Activated CD8-positive, alpha-beta memory T cell treated with anti-CD3 and anti-CD28 coated beads for 1 hour (primary cell): ENCODE results near the gene SYNE1.

Source experiments
- DNase-seq, 2 donors: peaks; one replicate each; pipeline ENCODE4 v3.0.0-alpha.2; 2020; ENCODE audit warnings: low read depth in 1 of 2; ENCODE audit errors: extremely low read depth in 1 of 2

The SYNE1 gene

DNA sequence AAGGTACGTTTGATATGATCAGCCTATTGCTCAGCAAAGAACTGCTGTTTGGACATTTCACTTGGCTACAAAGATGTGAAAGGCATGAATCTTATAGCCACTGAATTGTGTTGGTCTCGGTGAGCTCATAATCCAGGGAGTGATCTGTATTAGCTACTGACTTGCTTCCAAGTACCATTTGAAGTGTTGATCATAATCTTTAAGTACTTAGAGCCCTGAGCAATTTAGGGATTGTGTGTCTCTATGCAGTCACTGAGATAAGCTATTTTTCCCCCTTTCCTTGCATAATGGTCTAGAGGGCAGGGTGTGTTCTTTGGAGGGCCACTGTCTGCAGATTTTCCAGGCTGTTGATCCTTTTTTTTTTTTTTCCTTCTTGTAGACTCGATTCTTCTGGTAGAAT is 436.0 kb downstream of the SYNE1 start:
- DNase-seq = no peak

GRCh38 chr6:152195896-152196295 is 441.3 kb downstream of the SYNE1 start:
- no peak for DNase-seq

DNA sequence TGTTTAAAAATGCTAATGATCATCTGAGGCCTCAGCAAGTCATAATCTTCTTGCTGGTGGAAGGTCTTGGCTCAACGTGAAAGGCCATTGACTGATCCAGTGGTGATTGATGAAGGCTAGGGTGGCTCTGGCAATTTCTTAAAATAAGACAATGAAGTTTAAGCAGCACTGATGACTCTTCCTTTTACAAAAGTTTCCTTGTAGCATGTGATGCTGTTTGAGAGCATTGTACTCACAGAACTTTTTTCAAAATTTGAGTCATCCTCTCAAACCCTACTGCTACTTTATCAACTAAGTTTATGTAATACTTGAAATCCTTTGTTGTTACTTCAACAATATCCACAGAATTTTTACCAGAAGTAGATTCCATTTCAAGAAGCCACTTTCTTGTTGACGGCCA is 447.4 kb downstream of the SYNE1 start:
- DNase-seq = no peak

DNA sequence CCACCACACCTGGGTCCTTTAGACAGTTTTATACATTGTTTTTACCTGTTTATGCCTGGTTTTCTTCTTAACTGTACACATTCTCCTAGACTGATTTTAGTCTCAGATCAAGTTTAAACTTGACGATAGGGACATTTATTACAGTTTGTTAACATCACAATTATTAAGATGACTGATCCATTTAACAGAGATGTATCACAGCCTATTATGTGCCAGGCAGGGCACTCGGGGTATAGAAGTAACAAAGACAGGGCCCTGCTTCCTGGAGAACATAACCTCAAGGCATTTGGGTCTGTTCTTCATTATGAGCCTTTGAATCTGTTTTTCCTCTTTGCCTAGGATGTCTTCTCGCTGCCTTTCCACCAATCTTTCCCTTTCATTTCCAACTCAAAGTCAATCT is 449.2 kb downstream of the SYNE1 start:
- DNase-seq = no peak

DNA sequence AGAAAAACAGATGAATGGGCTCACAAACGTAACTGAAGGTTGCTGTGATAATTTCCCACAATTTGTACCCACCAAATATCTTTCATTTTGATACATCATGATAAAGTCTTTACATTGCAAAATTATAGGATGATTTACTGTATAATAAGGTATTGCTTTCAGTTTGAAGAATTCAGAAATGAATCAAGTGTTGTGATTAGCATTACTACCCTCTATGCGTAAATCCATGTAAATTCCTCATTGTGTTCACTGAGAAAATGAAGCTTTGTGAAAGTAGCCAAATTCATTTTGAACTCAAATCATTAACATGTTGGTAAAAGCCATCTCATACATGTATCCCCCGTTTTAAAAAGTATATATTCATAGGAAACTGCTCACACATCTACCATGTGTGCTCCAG is 450.3 kb downstream of the SYNE1 start:
- no peak for DNase-seq

DNA sequence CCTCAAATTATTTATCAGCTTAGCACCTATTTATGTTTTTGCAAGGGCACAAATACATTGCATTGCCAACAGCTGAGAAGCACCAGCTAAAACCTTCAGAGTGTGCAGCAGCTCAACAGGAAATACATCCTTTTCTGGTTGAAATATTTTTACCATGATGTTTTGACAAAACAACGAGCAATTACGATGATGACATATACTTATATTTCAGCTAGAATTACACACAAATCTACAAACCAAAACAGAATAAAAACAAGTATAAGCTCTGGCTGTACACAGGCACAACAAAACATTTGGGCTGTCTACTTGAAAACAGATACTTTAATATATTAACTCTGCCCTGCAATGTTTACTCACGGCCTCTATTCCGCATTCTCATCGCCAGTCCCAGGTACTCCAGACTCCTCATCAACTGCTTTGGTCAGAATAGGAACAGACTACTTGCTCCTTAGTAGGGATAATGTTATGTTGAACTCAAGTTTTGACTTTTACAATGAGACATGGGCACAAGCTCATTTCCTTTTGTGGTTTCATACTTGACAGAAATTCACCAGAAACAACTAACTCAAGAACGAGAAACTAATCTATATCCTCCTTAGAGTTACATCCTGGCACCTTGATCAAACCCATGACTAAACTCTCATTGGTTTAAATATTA is 452.1 kb downstream of the SYNE1 start:
- no peak for DNase-seq

DNA sequence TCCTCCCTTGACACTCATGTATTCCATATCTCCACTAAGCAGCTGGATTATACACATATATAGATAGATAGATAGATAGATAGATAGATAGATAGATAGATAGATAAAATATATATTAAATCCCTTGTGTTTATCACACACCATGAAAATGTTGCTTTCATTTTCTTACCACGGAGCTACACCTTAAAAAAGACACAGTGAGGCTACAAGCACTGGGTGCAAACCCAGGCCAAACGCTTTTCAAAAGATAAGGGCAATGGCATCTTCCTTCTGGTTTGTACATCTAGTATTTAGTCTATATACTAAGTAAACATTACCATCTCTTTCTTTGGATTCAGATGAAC is 452.6 kb downstream of the SYNE1 start:
- DNase-seq = no peak

GRCh38 chr6:152180601-152181000 is 456.6 kb downstream of the SYNE1 start:
- DNase-seq = no peak

DNA sequence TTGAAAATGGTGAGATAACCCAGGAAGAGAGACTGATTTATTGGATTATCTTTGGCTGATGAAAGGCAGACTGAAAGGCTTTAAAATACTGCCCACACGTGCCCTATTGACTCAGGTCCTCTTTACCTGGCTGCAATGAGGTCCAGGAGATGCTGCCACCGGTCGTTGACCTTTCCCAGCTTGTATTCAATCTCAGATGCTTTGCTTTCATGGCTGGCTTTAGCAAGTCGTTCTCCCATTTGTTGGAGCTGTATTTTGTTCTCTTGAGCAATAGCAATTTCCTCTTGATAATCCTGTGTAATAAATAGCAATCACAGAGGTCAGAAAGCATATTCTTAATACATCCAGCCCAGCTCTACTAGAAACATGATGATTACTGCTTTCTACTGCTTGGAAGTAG is 460.9 kb downstream of the SYNE1 start:
- no peak for DNase-seq

DNA sequence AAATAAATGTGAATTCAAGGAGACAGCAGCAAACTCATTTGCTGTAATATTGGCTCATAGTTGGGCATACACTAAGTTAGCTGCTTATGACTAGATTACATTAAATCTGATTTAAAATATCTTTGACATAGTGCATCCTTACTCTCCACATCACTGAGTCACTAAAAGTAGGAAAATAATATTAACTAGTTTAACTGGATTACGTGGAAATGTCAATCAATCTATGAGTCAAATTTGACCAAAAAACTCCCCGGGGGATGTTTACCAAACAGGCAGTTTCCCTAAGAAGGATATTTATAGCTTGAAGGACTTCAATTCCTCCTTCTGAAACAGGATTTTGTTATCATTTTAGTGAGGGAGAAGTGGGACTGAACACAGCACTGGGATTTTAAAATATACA is 463.2 kb downstream of the SYNE1 start:
- no peak for DNase-seq

DNA sequence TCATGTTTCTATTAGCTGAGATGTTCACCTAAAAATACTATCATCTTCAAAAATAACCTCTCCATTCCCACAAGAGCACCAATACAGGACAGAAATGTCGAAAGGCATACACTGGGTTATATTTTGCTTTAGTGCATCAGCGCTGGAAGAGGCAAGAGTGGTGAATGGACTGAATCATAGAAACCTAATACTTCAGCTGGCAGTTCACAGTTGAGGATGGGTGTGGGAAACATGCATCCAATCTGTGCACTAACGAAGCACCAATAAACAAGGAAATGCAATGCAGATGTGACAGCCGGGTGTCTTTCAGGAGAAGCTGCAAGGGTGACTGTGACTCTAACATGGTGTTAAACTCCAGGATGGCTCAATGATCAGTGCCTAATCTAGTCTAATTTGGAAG is 463.8 kb downstream of the SYNE1 start:
- DNase-seq = no peak

- DNase-seq = no peak
Measured at GRCh38 chr6:152170702-152171667, 466.2 kb downstream of the SYNE1 start.

DNA sequence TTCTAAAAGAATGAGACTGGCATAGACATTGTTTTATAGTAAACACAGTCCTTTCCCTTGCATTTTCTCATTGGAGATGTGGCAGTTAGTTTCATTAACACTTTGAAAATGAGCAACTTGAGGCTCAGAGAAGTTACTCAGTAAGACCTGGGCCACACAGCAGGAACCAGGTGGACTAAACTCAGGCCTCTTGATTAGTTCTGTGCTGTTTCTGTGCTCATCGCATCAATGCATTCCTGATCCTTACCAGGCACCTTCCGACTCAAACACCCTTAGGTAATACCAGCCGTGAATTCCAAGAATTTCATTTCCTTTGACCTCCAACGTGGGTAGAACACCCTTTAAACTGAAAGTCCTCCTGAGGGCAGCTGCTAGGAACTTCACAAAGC is 466.9 kb downstream of the SYNE1 start:
- no peak for DNase-seq

GRCh38 chr6:152167641-152168603 is 469.2 kb downstream of the SYNE1 start:
- no peak for DNase-seq

DNA sequence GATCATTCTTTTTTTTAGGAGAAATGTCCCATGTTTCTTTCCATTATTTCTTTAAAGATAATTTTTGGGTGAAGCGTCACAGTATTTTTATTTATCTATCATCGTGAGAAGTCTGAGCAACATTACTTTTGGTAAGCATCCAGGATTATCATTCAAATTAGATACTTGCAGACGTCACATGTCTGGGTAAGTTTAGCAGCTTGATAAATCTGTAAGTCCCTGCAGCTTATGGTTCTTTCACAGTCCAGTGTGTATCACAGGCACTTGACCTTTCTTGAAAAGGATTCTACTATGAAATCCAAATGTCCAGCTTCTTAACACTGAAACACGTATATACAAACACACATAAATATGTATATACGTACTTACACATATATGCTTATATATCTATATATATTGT is 470.3 kb downstream of the SYNE1 start:
- DNase-seq = no peak

DNA sequence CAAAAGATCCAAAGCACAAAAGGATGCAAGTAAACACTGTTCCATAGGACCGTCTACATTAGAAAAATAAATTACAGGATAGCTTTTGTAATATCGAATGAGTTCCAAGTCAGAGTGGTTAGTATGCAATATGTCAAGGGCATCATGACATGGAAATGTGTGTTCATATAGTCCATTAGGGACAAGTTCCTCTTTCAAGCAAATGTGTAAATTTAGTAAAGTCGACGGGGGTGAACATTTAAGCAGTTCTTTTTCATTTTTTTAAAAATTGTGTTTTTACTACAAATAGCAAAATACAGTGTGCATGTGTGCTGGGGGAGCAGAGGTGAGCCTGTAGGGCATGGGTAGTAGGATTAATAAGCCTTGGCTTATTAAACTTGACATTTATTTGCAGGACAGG is 470.7 kb downstream of the SYNE1 start:
- DNase-seq = no peak

- DNase-seq = no peak
Measured at GRCh38 chr6:152164957-152165356, 472.2 kb downstream of the SYNE1 start.

DNA sequence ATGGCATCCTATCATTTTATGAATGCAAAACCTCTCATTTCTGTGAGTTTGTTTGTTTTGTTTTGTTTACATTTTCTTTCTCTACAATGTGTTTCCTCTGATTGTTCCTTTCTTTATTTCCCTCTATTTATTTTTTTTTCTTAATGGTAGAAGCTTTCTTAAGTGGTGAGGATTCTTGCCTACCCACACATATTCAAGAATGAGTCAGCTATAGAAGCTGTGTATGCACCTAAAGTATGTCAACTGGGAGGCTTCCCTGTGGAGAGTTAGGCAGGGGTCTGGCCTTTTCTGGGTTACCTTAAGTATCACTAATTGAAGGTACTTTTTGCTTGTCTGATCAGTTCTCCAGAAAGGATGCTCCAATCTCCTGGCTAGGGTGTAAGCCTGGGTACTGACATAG is 475.7 kb downstream of the SYNE1 start:
- DNase-seq = no peak

- no peak for DNase-seq
Measured at GRCh38 chr6:152160346-152160745, 476.8 kb downstream of the SYNE1 start.

DNA sequence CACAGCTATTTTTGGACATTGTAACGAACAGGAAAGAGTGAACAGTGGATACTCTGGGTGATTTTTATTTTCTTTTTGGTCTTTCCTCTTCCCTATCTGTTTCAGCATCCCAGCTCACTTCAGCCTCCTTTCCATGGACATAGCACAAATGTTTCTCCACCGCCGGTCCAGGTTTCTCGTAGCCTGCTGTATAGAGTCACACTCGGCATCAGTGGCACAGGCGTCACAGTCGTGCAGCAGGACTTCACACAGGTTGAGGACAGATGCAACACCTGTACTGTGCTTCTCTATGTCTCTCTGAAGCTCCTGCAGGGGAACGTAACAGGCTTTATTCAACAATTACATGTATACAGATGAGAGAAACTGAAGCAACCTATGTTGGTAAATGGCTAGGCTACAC is 481.4 kb downstream of the SYNE1 start:
- DNase-seq = no peak
